OCI-LY7 (cell line): Measurements from ENCODE around the gene RANBP17.

Source experiments
- CTCF ChIP-seq: fragments of 200-600 bp; sonication (generic); conservative IDR thresholded peaks from 2 replicates; pipeline ENCODE4 v1.5.1; 2014; ENCODE audit warnings: mild to moderate bottlenecking, antibody characterized with exemption, low read length, moderate library complexity, mixed read lengths
- EZH2phosphoT487 ChIP-seq: fragments of 200-600 bp; sonication (generic); IDR thresholded peaks from 2 replicates; pipeline ENCODE4 v1.6.1; 2018; ENCODE audit warnings: low read depth, borderline replicate concordance, mild to moderate bottlenecking, mixed run types, antibody characterized with exemption, low read length, moderate library complexity, mixed read lengths

- TF ChIP-seq CTCF = no peak
- TF ChIP-seq EZH2phosphoT487 = no peak
Observed at GRCh38 chr5:171285465-171285864, 423.6 kb downstream of the RANBP17 start.
